Measurements from ENCODE around the gene CDAN1.

Gene CDAN1

DNA sequence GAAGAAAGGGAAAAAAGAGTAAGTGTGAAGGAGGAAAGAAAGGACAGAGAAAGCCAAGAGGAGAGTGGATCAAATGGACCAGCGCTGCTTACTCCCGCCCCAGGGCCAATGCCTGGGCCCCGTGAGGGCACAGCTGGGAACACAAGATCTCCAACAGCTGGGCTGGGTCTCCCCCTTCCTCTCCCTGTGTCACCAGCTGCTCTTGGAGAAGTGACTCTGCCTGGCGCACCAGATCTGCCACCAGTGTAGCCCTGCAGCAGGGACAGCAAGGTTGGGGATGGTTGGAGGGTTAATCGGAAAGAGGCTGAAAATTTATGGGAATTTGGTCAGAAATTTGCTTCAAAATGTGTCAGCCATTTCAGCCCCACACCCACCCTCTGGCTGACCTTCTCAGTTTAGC is 8.4 kb downstream of the CDAN1 start:
- H3K27ac ChIP-seq, result no peak overlapping the region
- TF ChIP-seq ZFX (IDR thresholded peaks at IDR 0.05), result no peak
- TF ChIP-seq, protein P1, sequence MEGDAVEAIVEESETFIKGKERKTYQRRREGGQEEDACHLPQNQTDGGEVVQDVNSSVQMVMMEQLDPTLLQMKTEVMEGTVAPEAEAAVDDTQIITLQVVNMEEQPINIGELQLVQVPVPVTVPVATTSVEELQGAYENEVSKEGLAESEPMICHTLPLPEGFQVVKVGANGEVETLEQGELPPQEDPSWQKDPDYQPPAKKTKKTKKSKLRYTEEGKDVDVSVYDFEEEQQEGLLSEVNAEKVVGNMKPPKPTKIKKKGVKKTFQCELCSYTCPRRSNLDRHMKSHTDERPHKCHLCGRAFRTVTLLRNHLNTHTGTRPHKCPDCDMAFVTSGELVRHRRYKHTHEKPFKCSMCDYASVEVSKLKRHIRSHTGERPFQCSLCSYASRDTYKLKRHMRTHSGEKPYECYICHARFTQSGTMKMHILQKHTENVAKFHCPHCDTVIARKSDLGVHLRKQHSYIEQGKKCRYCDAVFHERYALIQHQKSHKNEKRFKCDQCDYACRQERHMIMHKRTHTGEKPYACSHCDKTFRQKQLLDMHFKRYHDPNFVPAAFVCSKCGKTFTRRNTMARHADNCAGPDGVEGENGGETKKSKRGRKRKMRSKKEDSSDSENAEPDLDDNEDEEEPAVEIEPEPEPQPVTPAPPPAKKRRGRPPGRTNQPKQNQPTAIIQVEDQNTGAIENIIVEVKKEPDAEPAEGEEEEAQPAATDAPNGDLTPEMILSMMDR (conservative IDR thresholded peaks at IDR 0.05), result no peak

DNA sequence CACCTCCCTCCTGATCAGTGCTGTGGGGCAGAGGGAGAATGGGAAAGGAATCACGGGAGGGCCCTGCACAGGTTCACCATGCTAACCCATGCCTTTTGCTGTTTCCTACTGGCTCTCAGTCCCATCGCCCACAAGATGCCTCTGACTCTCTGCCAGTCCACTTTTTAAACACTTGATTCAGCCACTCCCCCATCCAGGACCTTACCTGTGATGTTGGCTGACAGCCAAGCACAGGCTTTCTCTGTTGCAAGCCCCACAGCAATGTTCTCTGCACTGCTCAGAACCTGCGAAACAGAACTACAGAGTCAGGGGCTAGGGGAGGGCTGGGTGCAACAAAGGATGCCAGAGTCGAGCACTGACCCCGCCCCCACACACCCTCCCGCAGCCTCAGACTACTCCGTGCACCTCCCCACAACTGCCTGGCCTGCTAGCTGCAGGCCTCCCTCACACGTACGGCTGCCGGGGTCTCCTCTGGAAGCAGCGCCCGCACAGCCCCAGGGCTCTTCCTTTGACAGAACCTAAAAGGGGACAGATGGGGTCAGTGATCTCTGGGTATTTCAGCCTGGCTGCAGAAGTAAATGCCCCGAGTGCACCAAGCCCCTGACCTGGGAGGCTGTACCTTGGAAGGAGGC is 9.1 kb downstream of the CDAN1 start:
- no peak overlapping the region for H3K27ac ChIP-seq
- TF ChIP-seq, protein P1 (conservative IDR thresholded peaks at IDR 0.05), result no peak

DNA sequence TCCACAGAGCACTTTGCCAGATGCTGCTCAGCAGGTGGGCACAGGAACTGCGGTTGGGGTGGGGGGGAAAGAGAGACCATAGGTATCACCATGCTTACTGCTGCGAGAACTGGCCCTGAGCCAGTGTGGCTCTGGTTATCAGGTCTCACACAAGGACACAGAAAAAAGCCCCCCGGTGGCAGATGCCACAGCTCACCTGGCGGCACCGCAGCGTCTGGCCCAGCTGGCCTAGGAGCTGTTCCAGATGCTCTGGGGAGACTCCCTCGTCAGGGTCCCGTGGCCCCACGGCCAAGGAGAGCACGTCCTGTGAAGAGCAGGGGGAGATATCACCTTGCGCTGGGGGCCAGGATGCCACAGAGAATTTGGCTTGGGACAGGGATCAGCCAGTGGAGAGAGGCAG is 10.8 kb downstream of the CDAN1 start:
- TF ChIP-seq, protein P1 (conservative IDR thresholded peaks at IDR 0.05), result no peak
- TF ChIP-seq ZFX (IDR thresholded peaks at IDR 0.05), result no peak
- no peak overlapping the region for H3K27ac ChIP-seq

DNA sequence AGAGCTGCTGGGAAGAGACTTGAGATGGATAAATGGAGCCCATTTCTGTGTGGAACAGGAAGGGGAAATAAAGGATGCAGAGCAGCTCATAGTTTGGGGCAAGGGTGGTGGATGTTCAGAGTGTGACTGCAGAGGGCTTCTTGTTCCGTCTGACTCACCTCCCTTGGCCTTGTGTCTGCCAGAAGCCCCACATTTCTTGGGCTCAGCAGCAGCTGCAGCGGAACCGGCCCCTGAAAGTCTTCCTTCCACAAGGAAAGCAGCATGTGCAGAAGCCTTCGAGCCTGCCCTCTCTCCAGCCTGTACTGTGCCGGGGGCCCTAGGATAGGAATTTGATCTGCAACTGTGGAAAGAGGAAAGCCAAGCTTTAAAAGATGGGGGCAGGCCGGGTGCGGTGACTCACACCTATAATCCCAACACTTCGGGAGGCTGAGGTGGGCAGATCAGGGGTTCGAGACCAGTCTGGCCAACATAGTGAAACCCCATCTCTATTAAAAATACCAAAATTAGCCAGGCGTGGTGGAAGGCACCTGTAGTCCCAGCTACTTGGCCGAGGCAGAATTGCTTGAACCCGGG is 11.5 kb downstream of the CDAN1 start:
- TF ChIP-seq ZFX (IDR thresholded peaks at IDR 0.05), result no peak
- TF ChIP-seq, protein P1 (conservative IDR thresholded peaks at IDR 0.05), result no peak
- H3K27ac ChIP-seq, result no peak overlapping the region

DNA sequence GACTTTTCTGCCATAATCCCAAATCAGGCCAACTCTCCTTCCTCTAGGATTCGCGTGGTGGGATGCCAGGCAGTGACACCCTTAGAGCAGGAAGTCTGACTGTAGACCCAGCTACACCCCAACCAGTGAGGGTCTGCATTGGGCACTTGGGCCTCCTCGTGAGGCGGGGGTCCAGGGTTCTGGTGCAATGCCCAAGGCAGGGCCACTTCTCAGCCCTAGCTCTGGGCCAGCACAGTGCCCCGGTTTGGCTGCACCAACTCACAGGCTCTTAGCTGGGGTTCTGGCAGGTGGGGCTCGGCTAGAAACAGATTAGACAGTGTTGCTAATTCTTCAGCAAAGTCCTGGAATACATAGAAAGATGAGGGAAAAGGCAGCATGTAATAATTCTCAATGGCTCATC is 12.7 kb downstream of the CDAN1 start:
- H3K27ac ChIP-seq, result no peak overlapping the region
- TF ChIP-seq, protein P1 (conservative IDR thresholded peaks at IDR 0.05), result no peak
- no peak for TF ChIP-seq ZFX (IDR thresholded peaks at IDR 0.05)

DNA sequence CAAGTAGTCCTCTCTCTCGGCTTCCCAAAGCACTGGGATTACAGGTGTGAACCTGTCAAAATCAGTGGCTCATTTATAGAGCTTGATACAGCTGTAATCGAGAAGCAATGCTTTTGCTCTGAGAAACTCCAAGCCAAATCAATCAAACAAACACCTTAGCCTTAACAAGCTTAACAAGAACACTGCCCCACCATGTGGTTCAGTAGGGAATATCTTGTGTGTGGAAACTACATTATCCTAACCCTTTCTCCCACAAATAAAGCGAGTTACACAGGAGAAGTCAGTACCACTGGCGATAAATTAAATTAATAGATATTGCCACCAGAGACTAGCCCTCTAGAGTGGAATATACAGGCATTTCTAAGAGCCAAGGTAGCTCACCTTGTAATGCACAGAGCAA is 13.9 kb downstream of the CDAN1 start:
- H3K27ac ChIP-seq, result no peak overlapping the region
- TF ChIP-seq, protein P1 (conservative IDR thresholded peaks at IDR 0.05), result no peak; the same call in 1 of the 2 replicates
- no peak for TF ChIP-seq ZFX (IDR thresholded peaks at IDR 0.05)

DNA sequence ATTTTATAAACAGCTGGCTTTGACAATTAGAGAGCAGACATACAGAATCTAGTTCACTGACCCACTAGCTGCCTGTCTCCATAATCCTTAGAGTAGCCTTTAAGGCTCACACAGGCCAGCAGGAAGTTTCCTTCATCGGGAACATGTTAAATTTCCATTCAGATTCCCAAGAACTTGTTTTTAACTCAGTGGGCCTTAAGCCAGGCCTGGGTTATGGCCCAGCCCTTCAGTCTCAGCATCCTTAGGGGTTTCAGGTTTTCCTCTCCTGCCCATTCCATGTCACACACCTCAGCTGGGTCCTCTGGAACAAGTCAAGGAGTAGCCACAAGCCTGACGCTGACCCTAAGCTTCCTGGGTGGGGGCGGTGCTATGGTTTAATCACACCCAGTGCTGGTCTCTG is 15.0 kb downstream of the CDAN1 start:
- no peak overlapping the region for H3K27ac ChIP-seq

More for the DNA sequence above, 15.0 kb downstream of the CDAN1 start:
- no peak for TF ChIP-seq ZFX (IDR thresholded peaks at IDR 0.05)
- TF ChIP-seq, protein P1 (conservative IDR thresholded peaks at IDR 0.05), result no peak
